K562 (cell line): ENCODE results near the gene SMIM12.

Experiments
- SRSF1 ChIP-seq: fragments of 200-400 bp; formaldehyde crosslinking; IDR thresholded peaks from 2 replicates; pipeline ENCODE4 v1.6.1; 2017; ENCODE audit warnings: mild to moderate bottlenecking, low read depth, low read length, moderate library complexity
- TF ChIP-seq, protein P1 (sequence below), 3 experiments: IDR thresholded peaks in 2 of 3; conservative IDR thresholded peaks in 1 of 3; 2 replicates each; pipeline ENCODE4 v1.5.1; 2011 to 2012; ENCODE audit warnings: low read length in 3 of 3, mild to moderate bottlenecking in 3 of 3, control low read depth in 2 of 3, improper control_type of control experiment in 1 of 3, inconsistent platforms in 1 of 3, low read depth in 1 of 3, mixed read lengths in 1 of 3, moderate library complexity in 1 of 3; ENCODE audit not compliant: insufficient read depth in 2 of 3

DNA sequence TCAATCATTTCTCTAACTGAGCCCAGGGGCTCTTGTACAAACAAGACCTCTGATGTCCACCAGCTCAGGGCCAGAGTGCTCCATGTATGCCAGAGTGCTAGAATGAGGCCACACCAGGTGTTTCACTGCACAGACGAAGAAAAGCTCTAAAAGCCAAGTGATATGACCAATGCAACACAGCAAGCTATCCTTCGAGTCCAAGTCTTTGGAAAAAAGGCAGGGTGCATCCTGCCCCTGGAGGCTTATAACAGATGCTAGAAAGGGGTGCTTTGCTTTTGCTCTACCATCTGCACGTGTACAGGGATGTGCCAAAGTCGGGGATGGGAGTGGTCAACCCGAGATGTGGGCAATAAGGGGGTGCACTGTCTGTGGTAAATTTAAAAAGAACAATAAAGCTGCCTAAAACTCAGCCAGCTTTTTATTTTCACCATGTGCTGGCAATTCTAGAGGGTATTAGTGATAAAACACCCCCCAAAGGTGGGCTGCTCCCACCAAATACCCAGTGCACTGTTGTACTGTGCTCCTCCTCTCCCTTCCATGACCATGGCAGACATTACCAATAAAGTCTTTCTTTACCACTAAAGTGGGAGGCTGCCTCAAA, 32.1 kb downstream of the SMIM12 start:
- TF ChIP-seq, protein P1, sequence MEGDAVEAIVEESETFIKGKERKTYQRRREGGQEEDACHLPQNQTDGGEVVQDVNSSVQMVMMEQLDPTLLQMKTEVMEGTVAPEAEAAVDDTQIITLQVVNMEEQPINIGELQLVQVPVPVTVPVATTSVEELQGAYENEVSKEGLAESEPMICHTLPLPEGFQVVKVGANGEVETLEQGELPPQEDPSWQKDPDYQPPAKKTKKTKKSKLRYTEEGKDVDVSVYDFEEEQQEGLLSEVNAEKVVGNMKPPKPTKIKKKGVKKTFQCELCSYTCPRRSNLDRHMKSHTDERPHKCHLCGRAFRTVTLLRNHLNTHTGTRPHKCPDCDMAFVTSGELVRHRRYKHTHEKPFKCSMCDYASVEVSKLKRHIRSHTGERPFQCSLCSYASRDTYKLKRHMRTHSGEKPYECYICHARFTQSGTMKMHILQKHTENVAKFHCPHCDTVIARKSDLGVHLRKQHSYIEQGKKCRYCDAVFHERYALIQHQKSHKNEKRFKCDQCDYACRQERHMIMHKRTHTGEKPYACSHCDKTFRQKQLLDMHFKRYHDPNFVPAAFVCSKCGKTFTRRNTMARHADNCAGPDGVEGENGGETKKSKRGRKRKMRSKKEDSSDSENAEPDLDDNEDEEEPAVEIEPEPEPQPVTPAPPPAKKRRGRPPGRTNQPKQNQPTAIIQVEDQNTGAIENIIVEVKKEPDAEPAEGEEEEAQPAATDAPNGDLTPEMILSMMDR (IDR thresholded peaks at IDR 0.05 in 2 of 3, conservative IDR thresholded peaks at IDR 0.05 in 1 of 3; ENCODE audit: insufficient read depth in 2 of 3, low read depth in 1 of 3, low read length in 3 of 3) = no peak
- no peak for TF ChIP-seq SRSF1
